HG03025 (cell line): ENCODE data around the gene NEU3.
"Not testable (repeated sequence)": the region's sequence is repeated elsewhere in the genome, so short reads cannot be mapped to it uniquely, and the experiment has no call there.

Experiments
- ATAC-seq: cut with Tn5 transposase; IDR thresholded peaks from one replicate; pipeline ENCODE4 v1.9.1; 2021; ENCODE audit warnings: mild to moderate bottlenecking, moderate library complexity; ENCODE audit not compliant: unreplicated experiment, low FRiP score

Gene NEU3

DNA sequence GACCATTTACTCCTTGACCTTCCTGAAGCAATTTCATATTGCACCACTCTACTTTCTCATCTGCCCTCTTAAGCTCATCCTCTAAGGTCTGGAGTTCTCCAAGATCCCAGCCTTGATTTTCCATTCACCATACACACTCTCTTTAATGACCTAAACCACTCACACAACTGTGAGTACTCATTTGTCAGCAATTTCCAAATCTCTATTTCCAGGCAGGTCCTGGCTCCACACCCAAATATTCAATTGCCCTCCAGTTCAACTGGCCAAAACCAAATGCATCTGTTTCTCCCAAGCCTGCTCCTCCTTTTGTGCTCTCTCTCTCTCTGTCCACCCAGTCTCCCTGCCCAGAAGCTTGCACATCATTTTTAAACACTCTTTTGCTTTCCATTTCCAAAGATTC, 39.6 kb downstream of the NEU3 start:
- ATAC-seq, result no peak

DNA sequence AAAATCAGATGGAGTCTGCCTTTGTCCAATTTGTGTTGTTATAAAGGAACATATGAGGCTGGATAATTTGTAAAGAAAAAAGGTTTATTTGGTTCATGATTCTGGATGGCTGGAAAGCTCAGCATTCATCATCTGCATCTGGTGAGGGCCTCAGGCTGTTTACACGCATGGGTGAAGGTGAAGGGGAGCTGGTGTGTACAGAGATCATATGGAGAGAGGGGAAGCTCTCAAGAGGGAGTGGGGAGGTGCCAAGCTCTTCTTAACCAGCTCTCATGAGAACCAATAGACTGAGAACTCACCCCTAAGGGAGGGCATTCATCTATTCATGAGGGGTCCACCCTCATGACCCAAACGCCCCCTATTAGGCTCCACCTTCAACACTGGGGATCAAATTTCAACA, 40.0 kb downstream of the NEU3 start:
- ATAC-seq, result no peak

- ATAC-seq, result no peak
Observed at GRCh38 chr11:75029836-75030631, 41.3 kb downstream of the NEU3 start.

GRCh38 chr11:75031224-75031753, 42.6 kb downstream of the NEU3 start:
- ATAC-seq, result no peak

DNA sequence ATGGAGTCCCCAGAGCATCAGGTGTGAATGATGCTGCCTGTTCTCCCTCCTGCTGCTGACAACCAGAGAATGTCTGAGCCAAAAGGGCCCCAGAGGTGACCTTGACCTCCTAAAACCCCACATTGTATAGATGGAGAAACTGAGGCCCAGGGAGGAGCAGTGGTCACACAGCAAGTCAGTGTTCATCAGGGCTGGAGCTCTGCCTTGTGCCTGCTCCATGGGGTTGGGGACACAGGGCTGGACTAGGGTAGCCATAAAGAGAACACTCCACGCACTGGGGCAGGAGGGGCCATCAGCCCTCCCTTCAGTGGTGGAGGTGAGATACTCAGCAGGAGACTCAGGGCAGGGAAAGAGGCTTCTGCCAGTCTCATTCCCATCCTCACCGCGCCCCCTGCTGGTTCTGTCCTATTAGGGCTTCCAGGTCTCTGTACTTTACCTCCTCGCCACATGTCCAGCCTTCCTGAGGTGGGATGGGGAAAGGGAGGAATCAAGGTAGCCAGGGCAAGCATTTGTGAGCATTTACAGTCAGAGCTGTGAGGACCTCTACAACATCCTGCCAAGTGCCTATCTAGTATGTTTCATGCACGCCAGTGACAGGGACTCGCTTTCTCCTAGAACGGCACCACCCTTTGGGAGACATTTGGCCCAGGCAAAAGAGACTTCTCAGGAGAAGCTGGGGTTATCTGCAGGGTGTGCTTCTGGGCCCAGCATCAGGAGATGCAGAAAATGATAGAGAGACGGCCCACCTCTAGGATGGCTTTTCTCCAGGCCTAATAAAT, 43.2 kb downstream of the NEU3 start:
- no peak for ATAC-seq

DNA sequence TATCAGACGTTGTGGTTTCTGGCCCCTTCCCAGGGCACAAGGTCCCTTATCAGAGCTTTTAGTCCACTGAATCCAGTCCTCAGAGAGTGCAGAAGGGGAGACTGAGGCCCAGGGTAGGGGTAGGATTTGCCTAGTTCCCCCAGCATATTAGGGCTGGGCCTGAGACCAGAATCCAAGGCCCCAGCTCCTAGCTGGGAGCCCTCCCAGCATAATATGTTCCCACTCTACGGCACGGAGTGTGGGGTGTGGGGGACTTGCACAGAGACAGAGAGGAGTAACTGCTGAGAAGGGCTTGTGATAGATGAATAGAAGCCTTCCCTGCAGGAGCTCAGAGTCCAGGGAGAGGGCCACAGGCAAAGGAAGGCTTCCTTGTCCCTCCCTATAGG, 43.8 kb downstream of the NEU3 start:
- no peak for ATAC-seq

GRCh38 chr11:75033916-75034315, 45.2 kb downstream of the NEU3 start:
- no peak for ATAC-seq

DNA sequence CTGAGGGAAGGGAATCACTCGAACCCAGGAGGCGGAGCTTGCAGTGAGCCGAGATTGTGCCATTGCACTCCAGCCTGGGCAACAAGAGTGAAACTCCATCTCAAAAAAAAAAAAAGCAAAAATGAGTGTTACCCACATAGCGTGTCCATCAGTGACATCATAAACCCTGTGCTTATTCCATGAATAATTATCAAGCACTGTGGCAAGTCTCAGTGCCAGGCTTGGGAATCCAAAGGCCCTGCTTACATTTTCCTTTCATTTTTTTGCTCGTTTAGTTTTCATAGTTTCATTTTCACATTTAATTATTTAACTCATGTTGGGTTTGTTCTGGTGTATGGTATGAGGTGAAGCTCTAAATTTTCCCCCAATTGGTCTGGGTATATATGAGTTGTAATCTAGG, 46.5 kb downstream of the NEU3 start:
- no peak for ATAC-seq

DNA sequence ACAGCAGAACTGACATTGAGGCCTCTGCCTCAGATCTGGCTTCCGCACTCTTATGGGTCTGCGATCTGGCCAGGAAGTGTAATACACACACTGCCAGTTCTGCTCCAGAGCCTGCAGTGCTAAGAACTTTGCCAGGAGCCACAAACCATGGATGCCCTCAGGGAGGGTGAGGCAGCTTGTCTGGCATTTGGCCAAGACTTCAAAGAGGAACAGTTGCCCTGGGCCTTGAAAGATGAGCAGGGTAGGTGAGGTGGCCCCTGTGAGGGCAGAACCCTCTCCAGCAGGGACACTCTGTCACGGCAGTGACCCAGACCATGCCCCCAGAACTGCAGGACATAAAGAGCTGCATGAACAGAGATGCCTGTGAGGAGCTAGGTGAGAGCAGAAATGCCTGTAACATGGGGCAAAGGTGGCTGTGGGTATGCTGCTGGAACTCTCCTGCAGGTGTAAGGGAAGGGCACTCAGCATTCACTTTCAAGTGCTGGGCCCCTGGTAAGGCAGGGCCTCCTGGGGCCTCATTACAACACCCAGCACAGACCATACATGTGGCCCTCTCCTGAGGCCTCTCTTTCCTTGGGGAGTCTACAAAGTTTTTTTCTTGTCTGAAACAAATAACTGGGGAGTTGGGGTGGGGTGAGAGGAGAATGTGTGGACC, 47.3 kb downstream of the NEU3 start:
- no peak for ATAC-seq

- ATAC-seq, result no peak
Observed at GRCh38 chr11:75040167-75040770, 51.5 kb downstream of the NEU3 start.

GRCh38 chr11:75041263-75041662, 52.5 kb downstream of the NEU3 start:
- ATAC-seq, result no peak

DNA sequence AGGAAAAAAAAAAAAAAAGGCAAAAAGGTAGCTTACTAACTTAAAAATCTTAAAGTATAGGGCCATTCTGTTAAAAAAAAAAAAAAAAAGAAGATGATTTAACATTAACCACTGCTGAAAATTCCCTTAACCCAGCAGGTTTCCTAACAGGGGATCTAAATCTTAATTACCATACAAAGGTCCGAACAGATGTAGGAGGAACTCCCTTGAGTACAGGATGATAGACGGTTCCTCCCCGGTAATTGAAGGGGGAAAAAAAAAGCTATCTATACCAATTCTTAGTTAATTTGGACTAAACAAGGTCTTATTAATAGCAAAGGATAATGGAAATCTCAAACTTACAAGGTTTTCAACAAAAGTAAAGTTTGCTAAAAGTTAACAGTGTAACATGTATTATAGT, 53.1 kb downstream of the NEU3 start:
- ATAC-seq, result not testable (repeated sequence)

GRCh38 chr11:75044381-75045170, 55.8 kb downstream of the NEU3 start:
- ATAC-seq, result not testable (repeated sequence)

- not testable (repeated sequence) for ATAC-seq
Observed at GRCh38 chr11:75046668-75047067, 57.9 kb downstream of the NEU3 start.

GRCh38 chr11:75047191-75047590, 58.5 kb downstream of the NEU3 start:
- ATAC-seq, result no peak

DNA sequence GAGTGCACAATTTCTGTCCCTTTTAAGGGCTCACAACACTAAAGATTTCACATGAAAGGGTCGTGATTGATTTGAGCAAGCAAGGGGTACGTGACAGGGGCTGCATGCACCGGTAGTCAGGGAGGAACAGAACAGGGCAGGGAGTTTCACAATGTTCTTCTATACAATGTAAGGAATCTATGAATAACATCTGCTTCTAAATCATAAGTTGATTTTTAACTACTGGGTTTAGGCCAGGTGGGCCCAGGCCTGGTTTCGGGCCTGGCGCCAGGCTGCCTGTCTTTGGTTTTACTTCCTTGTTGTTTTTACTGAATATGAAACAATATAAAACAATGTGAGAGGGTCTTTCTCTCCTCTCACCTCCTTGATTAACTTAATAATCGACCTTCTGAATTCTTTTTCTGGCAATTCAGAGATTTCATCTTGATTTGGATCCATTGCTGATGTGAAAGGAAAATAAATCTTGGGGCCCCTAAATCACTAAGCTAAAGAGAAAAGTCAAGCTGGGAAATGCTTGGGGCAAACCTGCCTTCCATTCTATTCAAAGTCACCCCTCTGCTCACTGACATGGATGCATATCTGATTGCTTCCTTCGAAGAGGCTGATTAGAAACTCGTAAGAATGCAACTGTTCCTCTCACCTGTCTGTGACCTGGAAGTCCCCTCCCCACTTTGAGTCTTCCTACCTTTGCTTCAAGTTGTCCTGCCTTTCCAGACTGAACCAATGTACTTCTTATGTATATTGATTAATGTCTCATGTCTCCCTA, 61.0 kb downstream of the NEU3 start:
- not testable (repeated sequence) for ATAC-seq

GRCh38 chr11:75050516-75050915, 61.8 kb downstream of the NEU3 start:
- ATAC-seq, result no peak

DNA sequence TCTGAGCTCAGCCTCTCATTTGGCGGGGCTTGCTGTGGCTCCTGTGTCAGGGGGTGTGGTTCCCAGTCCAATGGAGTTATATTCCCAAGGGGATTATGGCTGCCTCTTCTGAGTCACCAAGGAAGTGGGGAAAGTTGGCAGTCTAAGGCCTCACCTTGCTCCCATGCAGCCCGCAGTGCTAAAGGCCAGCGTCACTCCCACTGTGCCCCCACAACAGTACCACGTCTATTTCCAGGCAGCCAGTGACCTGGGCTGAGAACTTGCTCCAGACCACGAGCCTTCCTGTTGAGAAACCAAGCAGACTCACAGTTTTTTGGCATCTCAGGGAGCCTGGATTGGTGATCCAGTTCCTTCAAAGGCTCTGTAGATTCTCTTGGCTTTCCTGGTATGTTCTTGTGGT, 62.3 kb downstream of the NEU3 start:
- ATAC-seq, result no peak

DNA sequence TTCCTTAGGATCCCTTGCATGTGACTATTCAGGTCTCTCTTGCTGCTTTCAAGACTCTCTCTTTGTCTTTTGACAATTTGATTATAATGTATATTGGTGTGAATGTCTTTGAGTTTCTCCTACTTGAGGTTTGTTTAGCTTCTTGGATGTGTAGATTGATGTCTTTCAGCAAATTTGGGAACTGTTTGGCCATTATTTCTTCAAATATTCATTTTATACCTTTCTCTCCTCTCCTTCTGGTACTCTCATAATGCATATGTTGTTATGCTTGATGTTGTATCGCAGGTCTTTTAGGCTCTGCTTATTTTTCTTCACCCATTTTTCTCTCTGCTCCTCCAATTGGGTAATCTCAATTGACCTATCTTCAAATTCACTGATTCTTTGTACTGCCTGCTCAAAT, 63.7 kb downstream of the NEU3 start:
- ATAC-seq, result no peak
